A673 (cell line): ENCODE results near the gene DARS1. TPM values are rescaled to one million over a fixed set of nuclear protein-coding genes. Genes with fewer than 3 reads are reported as not detected.

ENCODE experiments used
- BruUV-seq: library from RNA; stranded (reverse); fragments of 400-500 nt; replicated peaks from 2 replicates; lab custom pipeline; 2021; lab: Mats Ljungman, UMichigan
- CTCF ChIA-PET: fragments of 300-600 bp; sonication (Branson Sonifier 250); formaldehyde crosslinking; loops from one replicate; lab custom pipeline; 2022; ENCODE audit warnings: antibody characterized with exemption; lab: Charles Lee
- POLR2A ChIA-PET: fragments of 300-600 bp; sonication (Branson Sonifier 250); formaldehyde crosslinking; loops from one replicate; lab custom pipeline; 2022; ENCODE audit warnings: antibody characterized with exemption; ENCODE audit not compliant: low non-redundant PET; lab: Charles Lee
- DNase-seq: peaks from one replicate; pipeline ENCODE4 v3.0.0-alpha.2; 2015; ENCODE audit warnings: low spot score
- H3K27ac ChIP-seq: fragments of 200-600 bp; sonication (generic); 2 replicates; pipeline ENCODE4 v1.5.1; 2016; ENCODE audit warnings: mixed run types, low read depth, mild to moderate bottlenecking, mixed read lengths, antibody characterized with exemption, low read length; ENCODE audit not compliant: poor library complexity, severe bottlenecking
- H3K27me3 ChIP-seq: fragments of 200-600 bp; sonication (generic); replicated peaks from 2 replicates; pipeline ENCODE4 v1.6.1; 2017; ENCODE audit warnings: mixed run types, low read depth, mild to moderate bottlenecking, mixed read lengths, antibody characterized with exemption, low read length; ENCODE audit not compliant: insufficient read depth, poor library complexity
- H3K36me3 ChIP-seq: fragments of 200-600 bp; sonication (generic); 2 replicates; pipeline ENCODE4 v1.6.1; 2016; ENCODE audit warnings: mixed run types, mild to moderate bottlenecking, mixed read lengths, antibody characterized with exemption, low read length; ENCODE audit not compliant: insufficient read depth, poor library complexity, severe bottlenecking
- H3K4me1 ChIP-seq: fragments of 200-600 bp; sonication (generic); 2 replicates; pipeline ENCODE4 v1.6.1; 2017; ENCODE audit warnings: mixed run types, mild to moderate bottlenecking, mixed read lengths, antibody characterized with exemption, low read length; ENCODE audit not compliant: insufficient read depth, poor library complexity, severe bottlenecking
- H3K4me3 ChIP-seq: fragments of 200-600 bp; sonication (generic); 2 replicates; pipeline ENCODE4 v1.5.1; 2016; ENCODE audit warnings: low read depth, mixed run types, mild to moderate bottlenecking, mixed read lengths, low read length; ENCODE audit not compliant: poor library complexity, severe bottlenecking
- H3K9me3 ChIP-seq: fragments of 200-600 bp; sonication (generic); 2 replicates; pipeline ENCODE4 v1.6.1; 2016; ENCODE audit warnings: mixed run types, low read depth, mild to moderate bottlenecking, mixed read lengths, antibody characterized with exemption, low read length; ENCODE audit not compliant: poor library complexity, severe bottlenecking
- EZH2 ChIP-seq: fragments of 200-600 bp; sonication (generic); IDR thresholded peaks from 2 replicates; pipeline ENCODE4 v1.6.1; 2017; ENCODE audit warnings: borderline replicate concordance, low read depth, mild to moderate bottlenecking, mixed read lengths, antibody characterized with exemption, low read length; ENCODE audit not compliant: poor library complexity, severe bottlenecking
- intact Hi-C: fragments of 100-400 bp; cut with micrococcal nuclease; formaldehyde crosslinking; loops from one replicate; pipeline ENCODE4 v1.10.0; 2022; ENCODE audit not compliant: unreplicated experiment
- total RNA-seq: library from RNA; stranded (reverse); gene quantifications from 2 replicates; pipeline ENCODE4 v1.2.3, GENCODE V29; 2021
- TF ChIP-seq, protein P1 (sequence below): fragments of 300-800, 200-600 bp; sonication (generic); conservative IDR thresholded peaks from 2 replicates; pipeline ENCODE4 v1.5.1; 2017; ENCODE audit warnings: low read depth, mild to moderate bottlenecking, antibody characterized with exemption, low read length, moderate library complexity, mixed read lengths

The DARS1 gene
- total RNA-seq, 1 experiment from 2014 or later = 63.6 TPM

DNA sequence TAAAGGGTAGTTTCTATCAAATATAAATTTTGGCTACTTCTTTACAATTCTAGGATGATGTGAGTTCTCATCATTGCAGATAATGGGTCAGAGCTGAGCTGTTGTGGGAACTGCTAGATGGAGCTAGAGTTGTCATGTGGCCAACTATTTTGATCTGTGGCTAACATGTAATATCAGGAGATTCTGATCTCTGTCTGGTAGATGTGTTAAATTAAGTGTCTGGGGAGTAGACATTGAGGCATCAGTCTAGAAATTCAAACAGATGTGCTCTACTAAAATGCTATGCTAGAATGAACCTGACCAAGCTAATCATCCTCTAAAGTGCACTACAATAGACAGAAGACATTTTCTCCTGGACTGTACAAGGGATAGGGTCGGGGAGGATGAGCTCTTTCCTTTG lies 30.3 kb upstream of the DARS1 start:
- H3K27me3 ChIP-seq = peaks cover 7% of the 10 kb centered on the region
- no peak overlapping the region for H3K27ac ChIP-seq
- no TSS peak for BruUV-seq
- no peaks in the 10 kb centered on the region for H3K4me1 ChIP-seq
- ChIA-PET POLR2A (no interaction called here), CTCF (no interaction called here)
- intact Hi-C loops = no loop called here
- no peak overlapping the region for H3K4me3 ChIP-seq
- DNase-seq = no peak
- no peaks in the 10 kb centered on the region for H3K36me3 ChIP-seq
- TF ChIP-seq EZH2 = no peak
- TF ChIP-seq, protein P1, sequence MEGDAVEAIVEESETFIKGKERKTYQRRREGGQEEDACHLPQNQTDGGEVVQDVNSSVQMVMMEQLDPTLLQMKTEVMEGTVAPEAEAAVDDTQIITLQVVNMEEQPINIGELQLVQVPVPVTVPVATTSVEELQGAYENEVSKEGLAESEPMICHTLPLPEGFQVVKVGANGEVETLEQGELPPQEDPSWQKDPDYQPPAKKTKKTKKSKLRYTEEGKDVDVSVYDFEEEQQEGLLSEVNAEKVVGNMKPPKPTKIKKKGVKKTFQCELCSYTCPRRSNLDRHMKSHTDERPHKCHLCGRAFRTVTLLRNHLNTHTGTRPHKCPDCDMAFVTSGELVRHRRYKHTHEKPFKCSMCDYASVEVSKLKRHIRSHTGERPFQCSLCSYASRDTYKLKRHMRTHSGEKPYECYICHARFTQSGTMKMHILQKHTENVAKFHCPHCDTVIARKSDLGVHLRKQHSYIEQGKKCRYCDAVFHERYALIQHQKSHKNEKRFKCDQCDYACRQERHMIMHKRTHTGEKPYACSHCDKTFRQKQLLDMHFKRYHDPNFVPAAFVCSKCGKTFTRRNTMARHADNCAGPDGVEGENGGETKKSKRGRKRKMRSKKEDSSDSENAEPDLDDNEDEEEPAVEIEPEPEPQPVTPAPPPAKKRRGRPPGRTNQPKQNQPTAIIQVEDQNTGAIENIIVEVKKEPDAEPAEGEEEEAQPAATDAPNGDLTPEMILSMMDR = no peak
- no peaks in the 10 kb centered on the region for H3K9me3 ChIP-seq

DNA sequence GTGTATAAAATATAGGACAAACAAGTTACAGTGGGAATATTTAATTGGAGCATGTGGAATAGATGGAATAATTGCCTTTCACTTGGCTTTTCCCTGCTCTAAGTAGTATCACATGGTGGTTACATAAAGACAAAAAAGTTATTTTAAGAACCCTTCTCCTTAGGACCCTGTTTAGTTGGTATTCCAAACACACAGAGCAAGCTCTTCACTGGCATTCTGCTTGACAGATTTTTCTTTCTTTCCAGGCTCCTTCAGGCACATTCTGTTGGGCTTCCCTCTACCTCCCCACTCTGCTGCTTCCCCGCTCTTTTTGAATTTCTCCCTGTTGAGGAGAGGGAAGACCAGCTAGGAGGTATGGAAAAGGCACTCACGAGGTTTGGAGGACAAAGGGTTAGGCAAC lies 29.0 kb upstream of the DARS1 start:
- no peak for TF ChIP-seq EZH2
- TF ChIP-seq, protein P1 = no peak
- Histone ChIP-seq H3K27me3 (peaks cover 7% of the 10 kb centered on the region), H3K27ac (no peak overlapping the region), H3K9me3 (no peaks in the 10 kb centered on the region), H3K4me1 (no peaks in the 10 kb centered on the region), H3K36me3 (no peaks in the 10 kb centered on the region), H3K4me3 (no peak overlapping the region)
- intact Hi-C loops = no loop called here
- ChIA-PET POLR2A (no interaction called here), CTCF (no interaction called here)
- no peak for DNase-seq
- BruUV-seq = no TSS peak

DNA sequence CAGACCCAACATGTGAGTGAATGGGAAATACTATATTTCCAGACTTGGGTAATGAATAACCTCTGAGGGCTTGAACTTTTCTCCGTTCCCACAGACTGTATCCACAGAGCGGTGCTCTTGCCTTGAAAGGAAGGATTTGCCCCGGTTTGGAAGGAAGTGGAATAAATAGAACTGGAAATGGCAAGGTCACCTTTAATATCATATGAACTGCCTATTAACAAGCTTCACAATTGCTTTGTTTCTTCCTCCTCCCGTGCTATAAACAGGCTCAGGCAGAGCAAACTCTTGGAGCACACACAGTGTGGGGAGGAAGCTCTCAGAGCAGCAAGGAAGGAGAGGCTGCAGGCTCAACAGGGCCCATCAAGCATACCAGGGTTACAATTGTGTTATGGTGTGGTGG lies 28.5 kb upstream of the DARS1 start:
- no peak for DNase-seq
- Histone ChIP-seq H3K4me1 (no peaks in the 10 kb centered on the region), H3K27me3 (peaks cover 7% of the 10 kb centered on the region), H3K9me3 (no peaks in the 10 kb centered on the region), H3K27ac (no peak overlapping the region), H3K4me3 (no peak overlapping the region), H3K36me3 (no peaks in the 10 kb centered on the region)
- BruUV-seq = no TSS peak
- TF ChIP-seq, protein P1 = no peak
- no peak for TF ChIP-seq EZH2
- ChIA-PET POLR2A (no interaction called here), CTCF (no interaction called here)
- intact Hi-C loops = no loop called here
